ENCODE results near the gene PTPRG. TPM values are rescaled to one million over a fixed set of nuclear protein-coding genes. Genes with fewer than 3 reads are reported as not detected.

Gene PTPRG
- total RNA-seq, 1 donor from 2014 or later = 34.1 TPM

- intact Hi-C loops (cut with DNase I) = loop anchor here (2.0 to 5.0 kb wide), 5 partner anchors 162 to 597 kb away; no protein-coding TSS in a partner anchor
- DNase-seq (ENCODE audit: missing footprints) (peak; percentile 90), ATAC-seq (peak; percentile 54)
These were observed 626 bp upstream of the PTPRG start for GRCh38 chr3:61560517-61561373.

GRCh38 chr3:61562042-61562720 lies 810 bp downstream of the PTPRG start:
- no peak for DNase-seq (ENCODE audit: missing footprints)
- intact Hi-C loops (cut with DNase I) = loop anchor here (5.0 kb wide), 3 partner anchors 160 to 595 kb away; no protein-coding TSS in a partner anchor

GRCh38 chr3:61562721-61563312 lies 1.4 kb downstream of the PTPRG start:
- intact Hi-C loops (cut with DNase I) = loop anchor here (5.0 kb wide), 3 partner anchors 159 to 594 kb away; no protein-coding TSS in a partner anchor
- DNase-seq (ENCODE audit: missing footprints) (peak; percentile 68), ATAC-seq (peak; percentile 7)

More at GRCh38 chr3:61562042-61562720, 810 bp downstream of the PTPRG start:
- ATAC-seq = no peak

GRCh38 chr3:61563313-61564271 lies 2.2 kb downstream of the PTPRG start:
- DNase-seq (ENCODE audit: missing footprints) = no peak

GRCh38 chr3:61564395-61565059 lies 3.2 kb downstream of the PTPRG start:
- intact Hi-C loops (cut with DNase I) = loop anchor here (2.0 to 5.0 kb wide), 4 partner anchors 158 to 622 kb away; no protein-coding TSS in a partner anchor
- DNase-seq (ENCODE audit: missing footprints) = peak; percentile 91
- ATAC-seq = peak; percentile 64

More at GRCh38 chr3:61563313-61564271, 2.2 kb downstream of the PTPRG start:
- intact Hi-C loops (cut with DNase I) = loop anchor here (2.0 to 5.0 kb wide), 4 partner anchors 159 to 623 kb away; no protein-coding TSS in a partner anchor
- ATAC-seq = no peak

GRCh38 chr3:61565569-61565968 lies 4.2 kb downstream of the PTPRG start:
- ATAC-seq (no peak), DNase-seq (ENCODE audit: missing footprints) (no peak)
- intact Hi-C loops (cut with DNase I) = loop anchor here (2.0 kb wide), 1 partner anchor 621 kb away; no protein-coding TSS in a partner anchor

GRCh38 chr3:61568127-61568526 lies 6.8 kb downstream of the PTPRG start:
- DNase-seq (ENCODE audit: missing footprints) (no peak), ATAC-seq (no peak)
- intact Hi-C loops (cut with DNase I) = no loop called here

- ATAC-seq = no peak
- intact Hi-C loops (cut with DNase I) = no loop called here
- no peak for DNase-seq (ENCODE audit: missing footprints)
These were observed 8.6 kb downstream of the PTPRG start for GRCh38 chr3:61569856-61570580.

GRCh38 chr3:61570813-61571212 lies 9.4 kb downstream of the PTPRG start:
- DNase-seq (ENCODE audit: missing footprints) (no peak), ATAC-seq (no peak)
- intact Hi-C loops (cut with DNase I) = no loop called here

GRCh38 chr3:61571516-61572336 lies 10.4 kb downstream of the PTPRG start:
- peak; percentile 36 for ATAC-seq
- intact Hi-C loops (cut with DNase I) = no loop called here
- no peak for DNase-seq (ENCODE audit: missing footprints)

GRCh38 chr3:61572879-61573278 lies 11.5 kb downstream of the PTPRG start:
- DNase-seq (ENCODE audit: missing footprints) (no peak), ATAC-seq (no peak)
- intact Hi-C loops (cut with DNase I) = no loop called here

- ATAC-seq = no peak
- intact Hi-C loops (cut with DNase I) = no loop called here
- no peak for DNase-seq (ENCODE audit: missing footprints)
These were observed 12.1 kb downstream of the PTPRG start for GRCh38 chr3:61573441-61573840.

- intact Hi-C loops (cut with DNase I) = loop anchor here (5.0 kb wide), 1 partner anchor 237 kb away; no protein-coding TSS in a partner anchor
- ATAC-seq (no peak), DNase-seq (ENCODE audit: missing footprints) (no peak)
These were observed 13.5 kb downstream of the PTPRG start for GRCh38 chr3:61574854-61575253.

GRCh38 chr3:61575893-61576292 lies 14.5 kb downstream of the PTPRG start:
- intact Hi-C loops (cut with DNase I) = loop anchor here (5.0 kb wide), 1 partner anchor 236 kb away; no protein-coding TSS in a partner anchor
- ATAC-seq (no peak), DNase-seq (ENCODE audit: missing footprints) (no peak)

- ATAC-seq (no peak), DNase-seq (ENCODE audit: missing footprints) (no peak)
- intact Hi-C loops (cut with DNase I) = loop anchor here (5.0 kb wide), 1 partner anchor 235 kb away; no protein-coding TSS in a partner anchor
These were observed 16.4 kb downstream of the PTPRG start for GRCh38 chr3:61577760-61578159.

Data from Right ventricle myocardium inferior (tissue), 1 donor.